ENCODE data around the gene CDAN1.

The CDAN1 gene

GRCh38 chr15:42730135-42730534, 6.8 kb downstream of the CDAN1 start:
- Histone ChIP-seq H3K4me2 (ENCODE audit: low read depth, low read length, poor library complexity, severe bottlenecking) (no peak overlapping the region), H3K9me3 (ENCODE audit: insufficient read depth, low read length) (no peaks in the 10 kb centered on the region), H3K27me3 (ENCODE audit: low read length) (no peaks in the 10 kb centered on the region), H3K9ac (ENCODE audit: low read length) (no peak overlapping the region), H4K20me1 (ENCODE audit: low read depth, low read length) (no peaks in the 10 kb centered on the region), H3K27ac (ENCODE audit: low read depth, low read length) (no peak overlapping the region), H3K4me3 (ENCODE audit: insufficient read depth, low read length, poor library complexity, severe bottlenecking) (no peak overlapping the region), H3K79me2 (ENCODE audit: insufficient read depth, low read length) (no peaks in the 10 kb centered on the region), H3F3A (ENCODE audit: insufficient read depth) (no peaks in the 10 kb centered on the region), H3K36me3 (ENCODE audit: low read length) (no peaks in the 10 kb centered on the region; the same call in 1 of the 2 replicates), H2AFZ (ENCODE audit: low read depth, low read length, severe bottlenecking) (no peak overlapping the region), H3K9me2 (replicated peaks; ENCODE audit: insufficient read depth, low read length) (no peaks in the 10 kb centered on the region)
- TF ChIP-seq EZH2phosphoT487 (conservative IDR thresholded peaks at IDR 0.05; ENCODE audit: low read length) (no peak), CTCF (IDR thresholded peaks at IDR 0.05; ENCODE audit: insufficient read depth, low read length, poor library complexity, severe bottlenecking) (no peak)

DNA sequence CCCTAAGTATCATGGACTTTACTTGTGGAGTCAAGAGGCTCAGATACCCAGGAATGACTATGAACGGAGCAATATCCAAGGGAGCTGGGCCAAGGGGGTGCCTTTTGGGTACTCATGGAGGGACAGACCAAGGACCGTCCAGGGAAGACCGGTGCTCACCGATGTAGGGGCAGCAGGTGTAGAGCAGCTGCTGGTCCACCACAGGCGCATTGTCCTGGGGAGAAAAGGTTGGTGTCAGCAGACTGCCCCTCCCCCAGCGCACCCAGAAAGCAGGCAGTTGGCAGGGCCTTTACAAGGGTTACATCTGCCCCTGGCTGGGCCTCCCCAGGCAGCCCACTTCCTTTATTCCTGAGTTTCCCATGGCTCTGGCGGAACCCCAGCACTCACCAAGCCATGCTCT, 7.5 kb downstream of the CDAN1 start:
- Histone ChIP-seq H3K9me2 (replicated peaks; ENCODE audit: insufficient read depth, low read length) (no peaks in the 10 kb centered on the region), H3K36me3 (ENCODE audit: low read length) (no peaks in the 10 kb centered on the region; the same call in 1 of the 2 replicates), H3K79me2 (ENCODE audit: insufficient read depth, low read length) (no peaks in the 10 kb centered on the region), H3K9me3 (ENCODE audit: insufficient read depth, low read length) (no peaks in the 10 kb centered on the region), H3K9ac (ENCODE audit: low read length) (no peak overlapping the region), H4K20me1 (ENCODE audit: low read depth, low read length) (no peaks in the 10 kb centered on the region), H3K27ac (ENCODE audit: low read depth, low read length) (no peak overlapping the region), H3F3A (ENCODE audit: insufficient read depth) (no peaks in the 10 kb centered on the region), H3K4me3 (ENCODE audit: insufficient read depth, low read length, poor library complexity, severe bottlenecking) (no peak overlapping the region), H2AFZ (ENCODE audit: low read depth, low read length, severe bottlenecking) (no peak overlapping the region), H3K4me2 (ENCODE audit: low read depth, low read length, poor library complexity, severe bottlenecking) (no peak overlapping the region), H3K27me3 (ENCODE audit: low read length) (no peaks in the 10 kb centered on the region)
- TF ChIP-seq EZH2phosphoT487 (conservative IDR thresholded peaks at IDR 0.05; ENCODE audit: low read length) (no peak), CTCF (IDR thresholded peaks at IDR 0.05; ENCODE audit: insufficient read depth, low read length, poor library complexity, severe bottlenecking) (no peak)

DNA sequence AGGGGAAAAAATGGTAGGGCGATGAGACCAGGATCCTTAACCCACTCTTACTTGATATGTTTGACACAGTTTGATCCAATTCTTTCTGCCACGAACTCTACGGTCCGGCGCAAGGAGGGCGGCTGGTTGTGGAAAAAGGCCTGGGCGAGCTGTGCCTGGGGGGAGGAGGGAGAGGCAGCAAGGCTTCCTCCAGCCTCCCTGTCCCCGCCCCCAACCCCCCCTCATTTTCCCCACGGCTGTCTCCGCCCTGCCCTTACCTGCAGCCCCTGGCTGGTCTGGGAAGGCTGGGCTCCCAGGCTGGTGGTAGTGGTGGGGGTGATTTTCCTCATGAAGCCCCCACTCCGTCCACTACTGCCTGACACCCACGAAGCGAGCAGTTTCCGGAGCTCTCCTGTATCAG, 8.0 kb downstream of the CDAN1 start:
- Histone ChIP-seq H3K27ac (ENCODE audit: low read depth, low read length) (no peak overlapping the region), H3K79me2 (ENCODE audit: insufficient read depth, low read length) (no peaks in the 10 kb centered on the region), H3K9me2 (replicated peaks; ENCODE audit: insufficient read depth, low read length) (no peaks in the 10 kb centered on the region), H3K9ac (ENCODE audit: low read length) (no peak overlapping the region), H3K27me3 (ENCODE audit: low read length) (no peaks in the 10 kb centered on the region), H3K36me3 (ENCODE audit: low read length) (no peaks in the 10 kb centered on the region; the same call in 1 of the 2 replicates), H4K20me1 (ENCODE audit: low read depth, low read length) (no peaks in the 10 kb centered on the region), H2AFZ (ENCODE audit: low read depth, low read length, severe bottlenecking) (no peak overlapping the region), H3K9me3 (ENCODE audit: insufficient read depth, low read length) (no peaks in the 10 kb centered on the region), H3F3A (ENCODE audit: insufficient read depth) (no peaks in the 10 kb centered on the region), H3K4me3 (ENCODE audit: insufficient read depth, low read length, poor library complexity, severe bottlenecking) (no peak overlapping the region), H3K4me2 (ENCODE audit: low read depth, low read length, poor library complexity, severe bottlenecking) (no peak overlapping the region)
- TF ChIP-seq CTCF (IDR thresholded peaks at IDR 0.05; ENCODE audit: insufficient read depth, low read length, poor library complexity, severe bottlenecking) = no peak
- TF ChIP-seq EZH2phosphoT487 (conservative IDR thresholded peaks at IDR 0.05; ENCODE audit: low read length) = no peak
